Lower lobe of right lung (tissue), 2 donors: Measurements from ENCODE around the gene ZNF143. TPM values are rescaled to one million over a fixed set of nuclear protein-coding genes. Genes with fewer than 3 reads are reported as not detected.
A peak's percentile ranks its signal among the peaks of the same experiment; 100 is the strongest.
"Not testable (repeated sequence)": the region's sequence is repeated elsewhere in the genome, so short reads cannot be mapped to it uniquely, and the experiment has no call there.

Experiments used
- ATAC-seq, 2 donors: fragments of 200-7000 bp; cut with Tn5 transposase; one replicate each; pipeline ENCODE4 v1.9.1; 2020 to 2022; ENCODE audit warnings: mild to moderate bottlenecking in 2 of 2, moderate library complexity in 2 of 2
- DNase-seq: peaks from one replicate; pipeline ENCODE4 v3.0.0-alpha.2; 2020
- H3K27ac ChIP-seq: fragments of 200-600 bp; one replicate; pipeline ENCODE4 v1.8.0; 2022
- H3K27me3 ChIP-seq: fragments of 200-600 bp; one replicate; pipeline ENCODE4 v1.8.0; 2022; ENCODE audit warnings: low read depth
- H3K36me3 ChIP-seq: fragments of 200-600 bp; one replicate; pipeline ENCODE4 v1.8.0; 2022; ENCODE audit warnings: mild to moderate bottlenecking
- H3K4me1 ChIP-seq: fragments of 200-600 bp; one replicate; pipeline ENCODE4 v1.8.0; 2022
- H3K4me3 ChIP-seq: fragments of 200-600 bp; one replicate; pipeline ENCODE4 v1.8.0; 2022; ENCODE audit warnings: mild to moderate bottlenecking
- H3K9me3 ChIP-seq: fragments of 200-600 bp; one replicate; pipeline ENCODE4 v1.8.0; 2022
- intact Hi-C: fragments of 100-400 bp; cut with DNase I; formaldehyde crosslinking; loops from one replicate; pipeline ENCODE4 v1.11.0; 2022
- total RNA-seq: library from RNA; stranded (reverse); fragmentation: NEBNext Ultra II Directional; extraction: Animal tissue kit (Norgen Biotek cat#: 25700); gene quantifications from one replicate; pipeline ENCODE4 v1.2.1, GENCODE V29; 2021
- TF ChIP-seq, protein P1 (sequence below): fragments of 200-600 bp; IDR thresholded peaks from one replicate; pipeline ENCODE4 v1.8.0; 2022; ENCODE audit warnings: antibody characterized with exemption, mild to moderate bottlenecking
- donor health status: DM: no; HTN: yes; CAD: no; lungs with severe emphysema.

The ZNF143 gene
- total RNA-seq, 1 donor from 2014 or later, result 34.0 TPM

DNA sequence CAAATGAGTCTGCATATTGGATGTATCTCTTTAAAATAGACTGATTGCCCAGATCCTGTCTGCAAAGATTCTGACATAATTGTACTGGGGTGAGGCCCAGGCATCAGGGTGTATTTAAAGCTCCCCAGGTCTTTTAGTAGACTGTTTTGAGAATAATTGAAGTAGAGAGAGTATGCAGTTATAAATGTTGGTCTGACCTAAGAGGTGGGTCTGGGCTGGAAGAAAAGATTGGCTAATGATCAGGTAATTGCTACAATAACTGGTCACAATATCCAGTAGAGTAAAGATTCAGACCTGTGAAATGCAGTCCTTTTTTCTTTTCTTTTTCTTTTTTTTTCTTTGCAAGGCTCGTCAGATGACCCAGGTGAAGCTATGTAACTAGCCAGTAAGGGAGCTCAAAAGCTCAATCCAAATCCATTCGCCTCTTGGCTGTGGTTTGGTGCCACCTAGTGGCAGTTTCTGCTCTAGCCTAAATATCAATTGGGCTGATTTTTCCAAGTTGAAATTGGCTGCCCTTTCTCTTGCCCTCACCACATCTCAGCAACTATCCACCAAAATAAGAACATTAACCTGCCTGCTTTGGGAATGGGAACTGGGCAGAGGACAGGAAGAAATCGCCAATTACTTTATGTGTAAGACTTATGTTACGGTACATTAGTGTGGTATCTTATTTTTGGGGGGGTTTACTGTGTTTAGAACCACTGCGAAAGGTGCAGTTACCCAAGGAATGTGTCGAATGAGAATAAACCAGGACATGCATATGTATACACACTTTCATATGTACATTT lies 45.9 kb downstream of the ZNF143 start:
- Histone ChIP-seq H3K36me3 (peaks cover 53% of the 10 kb centered on the region), H3K9me3 (no peaks in the 10 kb centered on the region), H3K27ac (no peak overlapping the region), H3K4me1 (no peaks in the 10 kb centered on the region), H3K27me3 (no peaks in the 10 kb centered on the region), H3K4me3 (no peak overlapping the region)
- ATAC-seq, result peak; percentile 87 to 89
- intact Hi-C loops, result no loop called here
- DNase-seq, result peak; percentile 55
- TF ChIP-seq, protein P1, sequence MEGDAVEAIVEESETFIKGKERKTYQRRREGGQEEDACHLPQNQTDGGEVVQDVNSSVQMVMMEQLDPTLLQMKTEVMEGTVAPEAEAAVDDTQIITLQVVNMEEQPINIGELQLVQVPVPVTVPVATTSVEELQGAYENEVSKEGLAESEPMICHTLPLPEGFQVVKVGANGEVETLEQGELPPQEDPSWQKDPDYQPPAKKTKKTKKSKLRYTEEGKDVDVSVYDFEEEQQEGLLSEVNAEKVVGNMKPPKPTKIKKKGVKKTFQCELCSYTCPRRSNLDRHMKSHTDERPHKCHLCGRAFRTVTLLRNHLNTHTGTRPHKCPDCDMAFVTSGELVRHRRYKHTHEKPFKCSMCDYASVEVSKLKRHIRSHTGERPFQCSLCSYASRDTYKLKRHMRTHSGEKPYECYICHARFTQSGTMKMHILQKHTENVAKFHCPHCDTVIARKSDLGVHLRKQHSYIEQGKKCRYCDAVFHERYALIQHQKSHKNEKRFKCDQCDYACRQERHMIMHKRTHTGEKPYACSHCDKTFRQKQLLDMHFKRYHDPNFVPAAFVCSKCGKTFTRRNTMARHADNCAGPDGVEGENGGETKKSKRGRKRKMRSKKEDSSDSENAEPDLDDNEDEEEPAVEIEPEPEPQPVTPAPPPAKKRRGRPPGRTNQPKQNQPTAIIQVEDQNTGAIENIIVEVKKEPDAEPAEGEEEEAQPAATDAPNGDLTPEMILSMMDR, result peak; percentile 93

GRCh38 chr11:9507277-9507580 lies 46.4 kb downstream of the ZNF143 start:
- ATAC-seq, result no peak
- Histone ChIP-seq H3K4me3 (no peak overlapping the region), H3K36me3 (peaks cover 51% of the 10 kb centered on the region), H3K4me1 (no peaks in the 10 kb centered on the region), H3K27ac (no peak overlapping the region), H3K27me3 (no peaks in the 10 kb centered on the region), H3K9me3 (no peaks in the 10 kb centered on the region)
- TF ChIP-seq, protein P1, result no peak
- no peak for DNase-seq
- intact Hi-C loops, result no loop called here

GRCh38 chr11:9509041-9509440 lies 48.2 kb downstream of the ZNF143 start:
- Histone ChIP-seq H3K27ac (no peak overlapping the region), H3K27me3 (no peaks in the 10 kb centered on the region), H3K4me1 (no peaks in the 10 kb centered on the region), H3K36me3 (peaks cover 54% of the 10 kb centered on the region), H3K9me3 (no peaks in the 10 kb centered on the region), H3K4me3 (no peak overlapping the region)
- intact Hi-C loops, result no loop called here
- ATAC-seq, result no peak
- TF ChIP-seq, protein P1, result no peak
- no peak for DNase-seq

DNA sequence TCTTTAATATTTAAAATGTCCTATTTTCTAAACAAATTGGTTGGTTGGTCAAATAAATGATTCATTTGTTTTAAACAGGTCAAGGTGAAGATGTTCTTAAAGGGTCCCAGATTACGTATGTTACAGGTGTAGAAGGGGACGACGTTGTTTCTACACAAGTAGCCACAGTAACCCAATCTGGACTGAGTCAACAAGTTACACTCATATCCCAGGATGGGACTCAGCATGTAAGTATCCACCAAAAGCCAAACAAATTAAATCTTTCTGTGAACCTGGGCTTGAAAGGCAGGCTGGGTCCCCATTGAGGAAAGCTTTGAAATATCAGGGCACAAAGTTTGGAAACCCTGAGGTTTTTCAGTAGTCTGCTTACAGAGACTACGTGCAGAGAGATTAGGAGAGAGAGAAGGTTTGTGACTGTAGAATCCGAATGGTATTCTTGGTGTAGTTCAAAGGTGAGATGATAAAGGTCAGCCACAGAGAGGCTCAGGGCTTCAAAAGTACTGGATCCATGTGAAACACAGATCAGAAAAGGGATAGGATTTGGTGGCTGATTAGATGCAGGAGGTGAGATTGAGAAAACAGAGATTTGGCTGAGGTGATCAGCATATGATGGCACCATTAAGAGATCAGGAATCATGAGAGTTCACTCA lies 51.7 kb downstream of the ZNF143 start:
- intact Hi-C loops, result no loop called here
- TF ChIP-seq, protein P1, result no peak
- H3K27me3 ChIP-seq, result no peaks in the 10 kb centered on the region
- no peak for DNase-seq
- H3K4me3 ChIP-seq, result no peak overlapping the region
- no peak for ATAC-seq
- H3K36me3 ChIP-seq, result peaks cover 72% of the 10 kb centered on the region
- H3K9me3 ChIP-seq, result no peaks in the 10 kb centered on the region
- no peak overlapping the region for H3K27ac ChIP-seq
- no peaks in the 10 kb centered on the region for H3K4me1 ChIP-seq

- H3K9me3 ChIP-seq, DNase-seq, H3K4me3 ChIP-seq, H3K27me3 ChIP-seq, intact Hi-C loops, H3K27ac ChIP-seq, H3K4me1 ChIP-seq, ATAC-seq: not testable (repeated sequence)
- H3K36me3 ChIP-seq, result peaks cover 77% of the 10 kb centered on the region
These were observed 53.8 kb downstream of the ZNF143 start for GRCh38 chr11:9514576-9514975.

DNA sequence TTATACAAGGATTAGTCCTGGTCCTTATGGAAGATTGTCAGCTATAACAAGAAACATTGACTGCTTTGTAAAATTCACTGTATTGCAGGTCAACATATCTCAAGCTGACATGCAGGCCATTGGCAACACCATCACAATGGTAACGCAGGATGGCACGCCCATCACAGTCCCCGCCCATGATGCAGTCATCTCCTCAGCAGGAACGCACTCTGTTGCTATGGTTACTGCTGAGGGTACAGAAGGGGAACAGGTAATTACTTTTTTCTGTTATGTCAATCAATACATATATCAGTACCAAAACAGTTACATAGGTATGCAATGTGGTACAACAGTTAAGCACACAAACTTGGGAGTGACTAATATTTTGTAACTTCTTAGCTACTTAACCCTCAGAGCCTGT lies 55.3 kb downstream of the ZNF143 start:
- Histone ChIP-seq H3K27me3 (no peaks in the 10 kb centered on the region), H3K27ac (no peak overlapping the region), H3K9me3 (no peaks in the 10 kb centered on the region), H3K4me3 (no peak overlapping the region), H3K4me1 (no peaks in the 10 kb centered on the region), H3K36me3 (peaks cover 69% of the 10 kb centered on the region)
- no peak for ATAC-seq
- no peak for DNase-seq
- TF ChIP-seq, protein P1, result no peak
- intact Hi-C loops, result no loop called here
